ENCODE results near the gene NUP62CL. TPM values are rescaled to one million over a fixed set of nuclear protein-coding genes. Genes with fewer than 3 reads are reported as not detected.

The NUP62CL gene
- total and polyA plus RNA-seq, 7 donors: 0.08 to 0.34 (median 0.18) TPM; not detected in 4

DNA sequence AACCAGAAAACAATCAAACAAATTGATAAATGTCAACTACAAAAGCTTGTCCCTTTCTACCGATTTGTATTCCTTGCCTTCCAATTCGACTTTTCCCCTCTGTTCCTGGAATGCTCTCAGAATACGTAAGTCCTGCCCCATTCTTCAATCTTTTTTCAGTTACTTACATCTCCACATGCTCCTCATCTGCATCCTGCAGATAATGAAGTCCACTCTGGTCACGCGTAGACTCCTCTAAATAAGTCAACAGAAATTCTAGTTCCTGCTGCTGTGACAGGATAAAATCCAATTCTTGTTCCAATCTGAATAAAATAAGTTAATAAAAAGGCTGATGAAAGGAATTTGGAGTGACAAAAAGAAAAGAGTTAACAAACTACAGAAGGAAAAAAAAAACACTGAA is 53.2 kb downstream of the NUP62CL start:
- ATAC-seq (no peak), DNase-seq (no peak)
- H3K27me3 ChIP-seq (ENCODE audit: insufficient read depth in 3 of 3, low read length in 2 of 3): peaks cover 0 to 6% (median 0%) of the 10 kb centered on the region in 3 donors
- WGBS, 3 donors: 74 to 93% (median 88%) methylated on average over 5 of the region's 5 CpGs
- no peak overlapping the region for H3K4me3 ChIP-seq
- H3K9me3 ChIP-seq: no peaks in the 10 kb centered on the region
- TF ChIP-seq, protein P1, sequence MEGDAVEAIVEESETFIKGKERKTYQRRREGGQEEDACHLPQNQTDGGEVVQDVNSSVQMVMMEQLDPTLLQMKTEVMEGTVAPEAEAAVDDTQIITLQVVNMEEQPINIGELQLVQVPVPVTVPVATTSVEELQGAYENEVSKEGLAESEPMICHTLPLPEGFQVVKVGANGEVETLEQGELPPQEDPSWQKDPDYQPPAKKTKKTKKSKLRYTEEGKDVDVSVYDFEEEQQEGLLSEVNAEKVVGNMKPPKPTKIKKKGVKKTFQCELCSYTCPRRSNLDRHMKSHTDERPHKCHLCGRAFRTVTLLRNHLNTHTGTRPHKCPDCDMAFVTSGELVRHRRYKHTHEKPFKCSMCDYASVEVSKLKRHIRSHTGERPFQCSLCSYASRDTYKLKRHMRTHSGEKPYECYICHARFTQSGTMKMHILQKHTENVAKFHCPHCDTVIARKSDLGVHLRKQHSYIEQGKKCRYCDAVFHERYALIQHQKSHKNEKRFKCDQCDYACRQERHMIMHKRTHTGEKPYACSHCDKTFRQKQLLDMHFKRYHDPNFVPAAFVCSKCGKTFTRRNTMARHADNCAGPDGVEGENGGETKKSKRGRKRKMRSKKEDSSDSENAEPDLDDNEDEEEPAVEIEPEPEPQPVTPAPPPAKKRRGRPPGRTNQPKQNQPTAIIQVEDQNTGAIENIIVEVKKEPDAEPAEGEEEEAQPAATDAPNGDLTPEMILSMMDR (IDR thresholded peaks at IDR 0.05): no peak
- H3K27ac ChIP-seq: no peak overlapping the region
- H3K36me3 ChIP-seq (ENCODE audit: insufficient read depth in 1 of 2, low read depth in 1 of 2): no peaks in the 10 kb centered on the region
- intact Hi-C loops (cut with DNase I): no loop called here
- no peaks in the 10 kb centered on the region for H3K4me1 ChIP-seq

DNA sequence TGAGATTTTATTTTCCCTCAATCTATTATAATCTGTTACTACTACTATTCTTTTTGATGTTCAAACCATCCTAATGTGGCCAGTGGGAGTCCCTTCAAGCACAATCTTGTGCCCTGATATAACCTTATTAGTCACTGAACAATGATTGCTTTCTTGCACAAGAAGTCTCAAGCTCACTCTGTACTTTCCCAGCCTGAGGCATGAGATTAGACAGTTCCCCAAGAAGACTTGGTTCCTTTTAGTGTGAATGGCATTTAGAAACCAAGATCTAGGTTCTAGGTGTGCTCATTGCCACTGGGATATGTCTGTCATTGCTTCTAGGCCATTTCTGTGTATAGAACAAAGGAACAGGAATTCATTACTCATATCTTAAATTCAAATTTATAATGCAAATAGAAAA is 59.6 kb downstream of the NUP62CL start:
- no peaks in the 10 kb centered on the region for H3K36me3 ChIP-seq (ENCODE audit: insufficient read depth in 1 of 2, low read depth in 1 of 2)
- DNase-seq: no peak
- no peaks in the 10 kb centered on the region for H3K4me1 ChIP-seq
- ATAC-seq: no peak
- H3K27me3 ChIP-seq (ENCODE audit: insufficient read depth in 3 of 3, low read length in 2 of 3): no peaks in the 10 kb centered on the region
- no peak overlapping the region for H3K27ac ChIP-seq
- no peaks in the 10 kb centered on the region for H3K9me3 ChIP-seq
- intact Hi-C loops (cut with DNase I): no loop called here
- no peak overlapping the region for H3K4me3 ChIP-seq
- TF ChIP-seq, protein P1 (IDR thresholded peaks at IDR 0.05): no peak

DNA sequence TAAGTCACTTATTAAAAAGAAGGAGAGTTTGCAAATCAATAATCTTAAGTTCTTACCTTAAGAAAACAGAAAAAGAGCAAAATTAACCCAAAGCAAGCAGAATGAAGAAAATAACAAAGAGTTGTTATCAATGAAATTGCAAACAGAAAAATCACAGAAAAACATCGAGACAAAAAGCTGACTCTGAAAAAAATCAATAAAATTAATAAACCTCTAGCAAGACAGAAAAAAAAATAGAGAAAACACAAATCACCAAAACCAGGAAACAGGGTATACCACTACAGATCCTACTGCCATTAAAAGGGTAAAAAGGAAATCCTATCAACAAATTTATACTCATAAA is 70.3 kb downstream of the NUP62CL start:
- no peaks in the 10 kb centered on the region for H3K9me3 ChIP-seq
- no peak overlapping the region for H3K27ac ChIP-seq
- peaks cover 0 to 23% (median 0%) of the 10 kb centered on the region in 3 donors for H3K27me3 ChIP-seq (ENCODE audit: insufficient read depth in 3 of 3, low read length in 2 of 3)
- WGBS, 3 donors: 64 to 91% (median 87%) methylated on average over 1 of the region's 1 CpG
- ATAC-seq: no peak
- intact Hi-C loops (cut with DNase I): no loop called here
- DNase-seq: no peak
- TF ChIP-seq, protein P1 (IDR thresholded peaks at IDR 0.05): no peak
- H3K4me3 ChIP-seq: no peak overlapping the region
- no peaks in the 10 kb centered on the region for H3K4me1 ChIP-seq
- no peaks in the 10 kb centered on the region for H3K36me3 ChIP-seq (ENCODE audit: insufficient read depth in 1 of 2, low read depth in 1 of 2)

DNA sequence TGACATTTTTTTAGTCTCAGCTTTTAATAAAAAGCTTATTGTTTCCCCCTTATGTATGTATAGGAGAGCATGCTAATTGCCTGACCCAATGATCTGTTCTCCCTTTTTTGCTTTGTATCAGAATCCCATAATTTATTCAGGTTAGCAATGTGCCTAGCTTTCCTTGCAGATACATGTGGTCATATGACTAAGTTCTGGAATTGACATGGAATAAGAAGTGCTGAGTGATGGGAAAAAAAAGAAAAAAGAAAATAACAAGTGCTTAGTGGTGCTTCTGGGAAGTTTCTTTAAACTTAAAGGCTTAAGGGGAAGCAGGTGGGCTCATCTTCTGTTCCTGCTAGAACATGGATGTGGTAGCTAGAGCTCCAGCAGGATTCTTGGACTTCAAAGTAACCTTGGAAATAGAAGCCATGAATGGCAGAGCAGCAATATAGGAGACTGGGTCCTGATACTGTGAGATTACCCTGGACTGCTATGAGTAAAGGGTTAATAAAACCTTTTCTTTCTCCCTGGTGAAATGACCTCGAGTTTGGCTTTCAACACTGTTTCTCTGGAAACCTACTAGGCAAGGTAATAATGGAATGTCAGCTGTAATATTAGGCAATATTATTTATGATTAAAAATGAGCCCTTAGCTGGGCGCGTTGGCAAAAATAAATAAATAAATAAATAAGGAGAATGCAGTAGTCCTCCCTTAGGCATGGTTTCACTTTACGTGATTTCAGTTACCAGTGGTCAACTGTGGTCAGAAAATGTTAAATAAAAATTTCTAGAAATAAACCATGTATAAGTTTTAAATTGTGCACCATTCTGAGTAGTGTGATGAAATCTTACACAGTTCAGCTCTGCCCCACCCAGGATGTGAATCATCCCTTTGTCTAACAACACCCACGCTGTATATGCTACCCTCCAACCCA is 70.9 kb downstream of the NUP62CL start:
- intact Hi-C loops (cut with DNase I): no loop called here
- Histone ChIP-seq H3K27me3 (ENCODE audit: insufficient read depth in 3 of 3, low read length in 2 of 3) (peaks cover 0 to 23% (median 0%) of the 10 kb centered on the region in 3 donors), H3K36me3 (ENCODE audit: insufficient read depth in 1 of 2, low read depth in 1 of 2) (no peaks in the 10 kb centered on the region), H3K4me1 (no peaks in the 10 kb centered on the region), H3K4me3 (no peak overlapping the region), H3K9me3 (no peaks in the 10 kb centered on the region), H3K27ac (no peak overlapping the region)
- ATAC-seq: no peak
- TF ChIP-seq, protein P1 (IDR thresholded peaks at IDR 0.05): no peak
- 60 to 73% (median 69%) methylated on average over 5 of the region's 5 CpGs for WGBS, 3 donors
- no peak for DNase-seq

DNA sequence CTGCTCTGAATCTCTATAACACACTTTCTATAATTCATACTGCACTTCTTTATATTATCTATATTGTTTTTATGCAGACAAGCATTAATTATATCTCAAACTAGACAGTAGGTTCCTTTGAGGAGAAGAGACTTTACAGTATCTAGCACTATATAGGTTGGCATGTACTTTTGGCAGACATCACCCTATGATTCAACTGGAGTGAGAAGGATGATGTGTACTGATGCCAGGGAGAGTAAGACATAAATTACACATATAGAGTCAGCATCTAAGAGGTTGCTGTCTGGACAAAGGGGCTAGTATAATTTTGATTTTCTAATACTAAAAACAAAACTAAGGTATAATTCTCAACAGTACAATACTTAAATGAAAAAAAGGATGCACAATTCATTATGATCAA is 82.5 kb downstream of the NUP62CL start:
- Histone ChIP-seq H3K27ac (no peak overlapping the region), H3K4me1 (no peaks in the 10 kb centered on the region), H3K36me3 (ENCODE audit: insufficient read depth in 1 of 2, low read depth in 1 of 2) (no peaks in the 10 kb centered on the region), H3K27me3 (ENCODE audit: insufficient read depth in 3 of 3, low read length in 2 of 3) (peaks cover 0 to 5% (median 0%) of the 10 kb centered on the region in 3 donors), H3K9me3 (no peaks in the 10 kb centered on the region), H3K4me3 (no peak overlapping the region)
- TF ChIP-seq, protein P1 (IDR thresholded peaks at IDR 0.05): no peak
- intact Hi-C loops (cut with DNase I): no loop called here
- ATAC-seq (no peak), DNase-seq (no peak)

Measured in psoas muscle (tissue), 8 donors.